Tibial artery (tissue), 4 donors: Measurements from ENCODE around the gene PTPRD.

Source experiments
- DNase-seq, 2 donors: peaks; one replicate each; pipeline ENCODE4 v3.0.0-alpha.2; 2019
- H3K27ac ChIP-seq, 2 donors: fragments of 200-600 bp; sonication (generic) in 1 of 2; 1 replicate in 1 of 2; 2 replicates in 1 of 2; pipeline ENCODE4 v1.5.1; 2018 to 2019; ENCODE audit warnings: mild to moderate bottlenecking in 1 of 2
- H3K27me3 ChIP-seq, 2 donors: fragments of 200-600 bp; sonication (generic) in 1 of 2; one replicate each; pipeline versions ENCODE4 v1.5.1 to v1.6.0; 2016 to 2019
- H3K36me3 ChIP-seq, 3 donors: fragments of 200-600 bp; sonication (generic) in 2 of 3; one replicate each; pipeline ENCODE4 v1.5.1; 2016 to 2019; ENCODE audit warnings: mild to moderate bottlenecking in 2 of 3
- H3K4me1 ChIP-seq, 4 donors: fragments of 200-600 bp; sonication (generic) in 2 of 4; 1 replicate in 3 of 4; 2 replicates in 1 of 4; pipeline ENCODE4 v1.5.1; 2016 to 2019
- H3K4me3 ChIP-seq, 2 donors: fragments of 200-600 bp; sonication (generic) in 1 of 2; 1 replicate in 1 of 2; 2 replicates in 1 of 2; pipeline ENCODE4 v1.5.1; 2018 to 2019; ENCODE audit warnings: mild to moderate bottlenecking in 2 of 2
- H3K9me3 ChIP-seq, 3 donors: fragments of 200-600 bp; sonication (generic) in 1 of 3; one replicate each; pipeline ENCODE4 v1.5.1; 2016 to 2019
- CTCF ChIP-seq, 2 experiments: fragments of 200-600 bp in 1 of 2; fragments of 450-650 bp in 1 of 2; IDR thresholded peaks; one replicate each; pipeline ENCODE4 v1.5.1; 2017 to 2019; ENCODE audit warnings: antibody characterized with exemption in 2 of 2, mild to moderate bottlenecking in 1 of 2, moderate library complexity in 1 of 2
- intact Hi-C: fragments of 100-400 bp; cut with DNase I; formaldehyde crosslinking; loops from one replicate; pipeline ENCODE4 v1.15.0; 2023; ENCODE audit warnings: low total_unique reads

Gene PTPRD

GRCh38 chr9:8456344-8456743 lies 2156.5 kb downstream of the PTPRD start:
- no peak for TF ChIP-seq CTCF (IDR thresholded peaks at IDR 0.05)
- no peak for DNase-seq
- no peaks in the 10 kb centered on the region for H3K36me3 ChIP-seq
- no peak overlapping the region for H3K27ac ChIP-seq
- H3K9me3 ChIP-seq, result no peaks in the 10 kb centered on the region
- H3K4me3 ChIP-seq, result no peak overlapping the region
- intact Hi-C loops, result no loop called here
- H3K27me3 ChIP-seq, result no peaks in the 10 kb centered on the region
- H3K4me1 ChIP-seq, result peaks cover 0 to 7% (median 0%) of the 10 kb centered on the region in 4 donors

GRCh38 chr9:8450810-8451545 lies 2161.8 kb downstream of the PTPRD start:
- intact Hi-C loops, result no loop called here
- Histone ChIP-seq H3K27ac (no peak overlapping the region), H3K4me3 (no peak overlapping the region), H3K4me1 (no peaks in the 10 kb centered on the region), H3K9me3 (no peaks in the 10 kb centered on the region), H3K27me3 (no peaks in the 10 kb centered on the region), H3K36me3 (no peaks in the 10 kb centered on the region)
- TF ChIP-seq CTCF (IDR thresholded peaks at IDR 0.05), result no peak
- no peak for DNase-seq

GRCh38 chr9:8448226-8448625 lies 2164.6 kb downstream of the PTPRD start:
- no peak for TF ChIP-seq CTCF (IDR thresholded peaks at IDR 0.05)
- Histone ChIP-seq H3K4me3 (no peak overlapping the region), H3K27me3 (no peaks in the 10 kb centered on the region), H3K36me3 (no peaks in the 10 kb centered on the region), H3K27ac (no peak overlapping the region), H3K4me1 (no peaks in the 10 kb centered on the region), H3K9me3 (no peaks in the 10 kb centered on the region)
- DNase-seq, result no peak
- intact Hi-C loops, result no loop called here

DNA sequence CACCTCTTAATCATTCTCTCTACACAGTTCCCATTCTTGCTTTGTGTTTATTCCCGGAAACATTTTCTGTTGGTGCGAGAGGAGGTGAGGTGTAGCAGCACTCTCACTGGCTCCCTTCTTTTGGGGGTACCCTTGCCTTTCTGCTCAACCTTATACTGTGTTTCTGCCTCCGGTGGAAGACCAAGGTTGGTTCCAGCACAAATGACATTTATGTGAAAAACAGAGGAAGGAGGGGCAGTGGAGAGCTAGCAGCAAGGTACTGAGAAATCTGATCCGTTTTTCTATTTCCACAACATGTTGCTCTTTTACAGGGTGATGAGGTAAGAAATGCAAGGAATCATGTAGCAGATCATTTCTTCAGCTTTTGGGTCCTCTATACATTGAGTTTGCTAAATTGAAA lies 2165.2 kb downstream of the PTPRD start:
- no peaks in the 10 kb centered on the region for H3K36me3 ChIP-seq
- intact Hi-C loops, result no loop called here
- DNase-seq, result no peak
- no peak for TF ChIP-seq CTCF (IDR thresholded peaks at IDR 0.05)
- no peak overlapping the region for H3K4me3 ChIP-seq
- no peaks in the 10 kb centered on the region for H3K27me3 ChIP-seq
- no peaks in the 10 kb centered on the region for H3K9me3 ChIP-seq
- no peaks in the 10 kb centered on the region for H3K4me1 ChIP-seq
- no peak overlapping the region for H3K27ac ChIP-seq

- Histone ChIP-seq H3K9me3 (no peaks in the 10 kb centered on the region), H3K27ac (no peak overlapping the region), H3K4me1 (no peaks in the 10 kb centered on the region), H3K4me3 (no peak overlapping the region), H3K36me3 (no peaks in the 10 kb centered on the region), H3K27me3 (no peaks in the 10 kb centered on the region)
- no peak for DNase-seq
- intact Hi-C loops, result no loop called here
- TF ChIP-seq CTCF (IDR thresholded peaks at IDR 0.05), result no peak
Measured at GRCh38 chr9:8437876-8438275, 2174.9 kb downstream of the PTPRD start.

DNA sequence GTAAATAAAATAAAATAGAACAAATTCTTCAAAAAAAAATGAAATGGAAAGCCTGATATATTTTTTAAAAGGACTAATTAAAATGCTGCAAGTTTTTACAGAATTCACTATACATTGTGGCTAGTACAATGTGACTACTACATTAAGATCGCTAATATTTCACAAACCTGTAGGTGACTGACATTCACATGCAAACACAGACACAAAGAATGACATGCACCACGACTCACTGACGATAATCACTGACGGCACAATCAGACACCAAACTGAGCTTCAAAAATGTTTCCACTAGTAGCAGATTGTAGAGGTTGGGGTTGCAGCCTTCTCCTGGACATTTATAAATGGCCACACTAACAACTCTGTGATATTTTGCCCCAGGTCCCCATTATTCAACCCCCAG lies 2175.5 kb downstream of the PTPRD start:
- intact Hi-C loops, result no loop called here
- Histone ChIP-seq H3K27me3 (no peaks in the 10 kb centered on the region), H3K4me3 (no peak overlapping the region), H3K27ac (no peak overlapping the region), H3K36me3 (no peaks in the 10 kb centered on the region), H3K9me3 (no peaks in the 10 kb centered on the region), H3K4me1 (no peaks in the 10 kb centered on the region)
- no peak for DNase-seq
- TF ChIP-seq CTCF (IDR thresholded peaks at IDR 0.05), result no peak
